Small intestine (tissue), 7 donors: ENCODE data around the gene RASL11A. TPM values are rescaled to one million over a fixed set of nuclear protein-coding genes. Genes with fewer than 3 reads are reported as not detected.
"Not testable (repeated sequence)": the region's sequence is repeated elsewhere in the genome, so short reads cannot be mapped to it uniquely, and the experiment has no call there.

Source experiments
- DNase-seq, 2 donors: peaks; one replicate each; pipeline versions ENCODE4 v3.0.0 to v3.0.0-alpha.2; 2013
- FAIRE-seq: peaks from 2 replicates; lab custom pipeline; 2012; peaks lifted over from hg19 to GRCh38; lab: Jason Lieb, UNC
- H3K27ac ChIP-seq, 3 donors: one replicate each; pipeline ENCODE4 v1.5.1; 2013; ENCODE audit warnings: low read length in 2 of 3, mild to moderate bottlenecking in 2 of 3, control low read depth in 1 of 3, inconsistent platforms in 1 of 3, low read depth in 1 of 3, moderate library complexity in 1 of 3
- H3K27me3 ChIP-seq, 3 donors: one replicate each; pipeline ENCODE4 v1.6.1; 2013; ENCODE audit warnings: low read length in 3 of 3, inconsistent platforms in 1 of 3; ENCODE audit not compliant: control insufficient read depth in 3 of 3, insufficient read depth in 3 of 3
- H3K36me3 ChIP-seq, 3 donors: one replicate each; pipeline ENCODE4 v1.6.1; 2013; ENCODE audit warnings: low read length in 3 of 3, inconsistent platforms in 1 of 3, low read depth in 1 of 3, mild to moderate bottlenecking in 1 of 3, moderate library complexity in 1 of 3; ENCODE audit not compliant: control insufficient read depth in 3 of 3, insufficient read depth in 2 of 3
- H3K4me1 ChIP-seq, 3 donors: one replicate each; pipeline ENCODE4 v1.6.1; 2013; ENCODE audit warnings: low read length in 2 of 3, inconsistent platforms in 1 of 3, low read depth in 1 of 3, mild to moderate bottlenecking in 1 of 3, moderate library complexity in 1 of 3; ENCODE audit not compliant: control insufficient read depth in 3 of 3, insufficient read depth in 2 of 3
- H3K4me3 ChIP-seq, 3 donors: one replicate each; pipeline ENCODE4 v1.5.1; 2013; ENCODE audit warnings: low read length in 3 of 3, control low read depth in 1 of 3, inconsistent platforms in 1 of 3, low read depth in 1 of 3, mild to moderate bottlenecking in 1 of 3, moderate library complexity in 1 of 3
- H3K9me3 ChIP-seq, 2 donors: one replicate each; pipeline ENCODE4 v1.6.1; 2013; ENCODE audit warnings: low read depth in 1 of 2, low read length in 1 of 2; ENCODE audit not compliant: control insufficient read depth in 2 of 2, insufficient read depth in 1 of 2
- WGBS, 3 donors: extraction: QIAGEN DNeasy Blood & Tissue Kit; methylation state at CpG; one replicate each; pipeline ENCODE4 v1.1.7; 2013; 5-methylcytosine and 5-hydroxymethylcytosine counted together
- polyA plus RNA-seq, 4 donors: library from polyadenylated mRNA; stranded (reverse) in 3 of 4; unstranded in 1 of 4; fragments of 200-250 nt in 3 of 4; fragments of 120-200 nt in 1 of 4; gene quantifications; one replicate each; pipeline versions ENCODE4 v1.2.1 to v1.2.3, GENCODE V29; 2013
- donor health status: healthy with polysubstance abuse.
- donor health status: control.
- donor health status: control.
- donor health status: Bipolar disorder and iron deficiency.
- donor health status: healthy.

Gene RASL11A
- polyA plus RNA-seq, 4 donors: 9.9 to 46.7 (median 34.8) TPM

DNA sequence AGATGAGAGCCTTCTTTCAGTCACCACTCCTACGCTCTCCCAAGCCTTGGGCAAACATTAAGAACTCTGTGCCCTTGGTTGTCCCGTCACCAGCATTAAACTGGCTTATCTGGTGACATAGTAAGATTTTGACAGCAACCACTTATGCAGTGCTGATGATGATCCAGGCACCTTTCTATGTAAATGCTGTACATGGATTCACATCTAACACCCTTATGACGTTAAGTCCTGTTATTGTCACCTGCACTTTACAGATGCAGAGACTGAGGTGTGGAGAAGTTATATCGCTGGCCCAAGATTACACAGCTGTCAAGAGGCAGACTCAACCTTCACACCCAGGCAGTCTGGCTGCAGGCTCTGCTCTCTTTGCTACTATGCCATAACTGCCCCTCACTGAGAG lies 25.0 kb downstream of the RASL11A start:
- Histone ChIP-seq H3K4me3 (no peak overlapping the region), H3K4me1 (no peaks in the 10 kb centered on the region), H3K27me3 (no peaks in the 10 kb centered on the region), H3K27ac (no peak overlapping the region), H3K36me3 (no peaks in the 10 kb centered on the region), H3K9me3 (no peaks in the 10 kb centered on the region)
- no peak for DNase-seq
- 47 to 80% (median 80%) methylated on average over 4 of the region's 4 CpGs for WGBS, 3 donors
- no peak for FAIRE-seq

DNA sequence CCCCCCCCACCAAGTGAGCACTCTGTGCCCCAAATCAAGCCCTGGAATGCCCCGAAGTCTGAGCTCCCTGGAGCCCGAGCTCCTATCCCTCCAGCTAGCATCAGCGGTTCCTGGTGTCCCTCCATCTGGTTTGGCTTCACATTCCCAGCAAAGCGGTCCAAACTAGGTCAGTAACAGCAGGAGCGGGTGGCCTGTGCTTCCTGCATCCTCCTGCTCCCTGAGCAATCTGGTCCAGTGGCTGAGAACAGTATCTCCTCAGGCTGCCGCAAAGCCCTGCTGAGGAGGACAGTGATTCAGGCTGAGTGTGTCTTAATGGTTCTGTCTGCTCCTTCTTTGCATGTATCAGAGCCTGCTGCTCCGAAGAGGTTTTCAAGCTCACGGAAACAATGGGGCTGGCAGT lies 25.9 kb downstream of the RASL11A start:
- no peak overlapping the region for H3K27ac ChIP-seq
- H3K9me3 ChIP-seq: no peaks in the 10 kb centered on the region
- no peaks in the 10 kb centered on the region for H3K4me1 ChIP-seq
- DNase-seq (no peak), FAIRE-seq (no peak)
- no peaks in the 10 kb centered on the region for H3K27me3 ChIP-seq
- no peak overlapping the region for H3K4me3 ChIP-seq
- H3K36me3 ChIP-seq: no peaks in the 10 kb centered on the region
- WGBS, 3 donors: 82 to 90% (median 86%) methylated on average over 8 of the region's 8 CpGs

DNA sequence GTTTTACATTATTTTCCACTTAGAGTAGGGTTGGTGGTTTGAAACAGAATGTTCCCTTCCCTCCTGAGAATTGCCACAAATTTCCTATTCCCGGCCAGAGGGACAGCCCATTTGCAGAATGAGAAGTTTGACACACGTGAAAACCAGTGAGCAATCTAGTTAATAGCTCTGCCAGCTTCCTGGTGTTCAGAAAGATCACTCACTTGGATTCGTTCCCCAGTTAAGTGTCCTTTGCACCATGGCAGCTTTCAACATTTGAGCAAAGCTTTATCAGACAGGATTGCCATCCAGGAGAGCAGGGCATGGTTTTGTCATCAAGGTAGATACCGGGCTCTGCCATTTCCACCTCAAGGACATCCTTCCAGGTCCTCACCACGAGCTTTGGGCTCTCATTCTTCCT lies 28.2 kb downstream of the RASL11A start:
- Histone ChIP-seq H3K36me3 (no peaks in the 10 kb centered on the region), H3K4me3 (no peak overlapping the region), H3K27ac (no peak overlapping the region), H3K4me1 (no peaks in the 10 kb centered on the region), H3K27me3 (no peaks in the 10 kb centered on the region), H3K9me3 (no peaks in the 10 kb centered on the region)
- WGBS, 3 donors: 11 to 54% (median 31%) methylated on average over 5 of the region's 5 CpGs
- DNase-seq (peak; percentile 7 to 87), FAIRE-seq (no peak)

- H3K27ac ChIP-seq, DNase-seq, FAIRE-seq, H3K27me3 ChIP-seq, H3K4me3 ChIP-seq, H3K4me1 ChIP-seq, H3K9me3 ChIP-seq, H3K36me3 ChIP-seq: not testable (repeated sequence)
- WGBS, 3 donors: 80 to 90% (median 89%) methylated on average over 7 of the region's 7 CpGs
Observed at GRCh38 chr13:27300406-27300805, 29.8 kb downstream of the RASL11A start.

GRCh38 chr13:27300941-27301586 lies 30.4 kb downstream of the RASL11A start:
- Histone ChIP-seq H3K36me3 (no peaks in the 10 kb centered on the region), H3K9me3 (no peaks in the 10 kb centered on the region), H3K27ac (no peak overlapping the region), H3K4me1 (no peaks in the 10 kb centered on the region), H3K4me3 (no peak overlapping the region), H3K27me3 (no peaks in the 10 kb centered on the region)
- DNase-seq: no peak
- WGBS, 3 donors: 83 to 84% (median 83%) methylated on average over 6 of the region's 6 CpGs
- no peak for FAIRE-seq

DNA sequence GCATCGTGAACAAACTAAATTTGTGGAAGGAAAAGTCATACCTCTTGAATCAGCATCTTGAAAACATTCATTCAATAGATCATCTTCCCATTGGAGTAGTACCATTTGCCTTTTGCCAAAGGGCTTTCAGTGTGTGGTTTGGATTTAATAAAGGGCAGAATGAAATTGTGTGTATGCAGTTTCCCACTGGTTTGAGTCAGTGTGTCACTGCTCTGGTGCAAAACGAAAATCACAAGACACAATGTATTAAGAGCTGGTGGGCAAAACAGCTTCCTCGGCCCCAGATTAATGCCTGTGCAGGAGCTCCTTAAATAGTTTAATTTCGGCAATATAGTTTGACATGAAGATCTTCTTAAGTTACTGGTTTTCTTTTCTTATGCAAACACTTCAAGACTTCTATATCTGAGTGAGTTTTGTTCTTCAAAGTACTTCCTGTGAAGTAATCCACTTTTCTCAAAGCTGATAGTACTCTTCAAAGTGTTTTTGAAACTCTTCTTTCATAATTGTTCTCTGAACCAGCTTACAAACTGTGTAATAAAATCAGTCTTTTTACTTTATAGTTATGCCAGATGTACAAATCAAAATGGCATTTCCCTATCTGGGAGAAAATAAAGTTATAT lies 32.1 kb downstream of the RASL11A start:
- Histone ChIP-seq H3K4me1 (no peaks in the 10 kb centered on the region), H3K36me3 (no peaks in the 10 kb centered on the region), H3K9me3 (no peaks in the 10 kb centered on the region), H3K27ac (no peak overlapping the region), H3K27me3 (no peaks in the 10 kb centered on the region), H3K4me3 (no peak overlapping the region)
- no peak for FAIRE-seq
- WGBS, 3 donors: 55 to 77% (median 60%) methylated on average over 4 of the region's 4 CpGs
- DNase-seq: no peak

GRCh38 chr13:27304099-27304498 lies 33.5 kb downstream of the RASL11A start:
- Histone ChIP-seq H3K4me1 (no peaks in the 10 kb centered on the region), H3K4me3 (no peak overlapping the region), H3K9me3 (no peaks in the 10 kb centered on the region), H3K27me3 (no peaks in the 10 kb centered on the region), H3K27ac (no peak overlapping the region), H3K36me3 (no peaks in the 10 kb centered on the region)
- DNase-seq: no peak
- WGBS, 3 donors: 79 to 91% (median 88%) methylated on average over 4 of the region's 4 CpGs
- FAIRE-seq: no peak

DNA sequence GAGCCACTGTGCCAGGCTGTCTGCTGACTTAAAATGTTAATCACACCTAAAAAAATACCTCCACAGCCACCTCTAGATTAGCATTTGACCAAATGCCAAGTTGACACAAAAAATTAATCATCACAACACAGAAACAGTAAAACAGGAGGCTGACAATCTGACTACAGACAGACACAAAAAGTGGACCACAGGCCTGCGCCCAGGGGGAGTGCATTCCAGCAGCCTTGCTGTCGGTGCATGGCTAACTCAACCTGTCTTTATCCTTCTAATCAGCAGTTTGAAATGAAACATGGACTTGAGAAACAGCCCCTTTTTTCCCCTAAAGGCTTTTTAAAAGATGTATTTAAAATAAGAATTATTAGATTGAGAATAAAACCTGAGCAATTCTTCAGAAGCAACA lies 34.0 kb downstream of the RASL11A start:
- Histone ChIP-seq H3K27me3 (no peaks in the 10 kb centered on the region), H3K9me3 (no peaks in the 10 kb centered on the region), H3K4me3 (no peak overlapping the region), H3K27ac (no peak overlapping the region), H3K4me1 (no peaks in the 10 kb centered on the region), H3K36me3 (no peaks in the 10 kb centered on the region)
- FAIRE-seq (no peak), DNase-seq (no peak)
- WGBS, 3 donors: 86 to 93% (median 91%) methylated on average over 2 of the region's 2 CpGs

GRCh38 chr13:27306364-27306763 lies 35.7 kb downstream of the RASL11A start:
- WGBS, 3 donors: 75 to 81% (median 77%) methylated on average over 5 of the region's 5 CpGs
- DNase-seq (no peak), FAIRE-seq (no peak)
- Histone ChIP-seq H3K36me3 (no peaks in the 10 kb centered on the region), H3K27me3 (no peaks in the 10 kb centered on the region), H3K27ac (no peak overlapping the region), H3K9me3 (no peaks in the 10 kb centered on the region), H3K4me1 (no peaks in the 10 kb centered on the region), H3K4me3 (no peak overlapping the region)
